Activated CD4-positive, alpha-beta memory T cell treated with anti-CD3 and anti-CD28 coated beads for 36 hours (primary cell): ENCODE results near the gene AOC1. TPM values are rescaled to one million over a fixed set of nuclear protein-coding genes. Genes with fewer than 3 reads are reported as not detected.
"Not testable (repeated sequence)": the region's sequence is repeated elsewhere in the genome, so short reads cannot be mapped to it uniquely, and the experiment has no call there.

ENCODE experiments used
- CTCF ChIA-PET: fragments of 350-600 bp; sonication (Branson Sonifier 250); formaldehyde crosslinking; loops from one replicate; lab custom pipeline; 2021; ENCODE audit warnings: antibody characterized with exemption, inconsistent platforms; lab: Charles Lee
- POLR2A ChIA-PET: fragments of 350-600 bp; sonication (Branson Sonifier 250); formaldehyde crosslinking; loops from one replicate; lab custom pipeline; 2021; ENCODE audit warnings: antibody characterized with exemption; lab: Charles Lee
- DNase-seq: peaks from one replicate; pipeline ENCODE4 v3.0.0-alpha.2; 2020
- H3K27ac Mint-ChIP-seq: one replicate; pipeline ENCODE4 v1.8.0; 2021; ENCODE audit warnings: mixed read lengths
- H3K27me3 Mint-ChIP-seq: one replicate; pipeline ENCODE4 v1.8.0; 2021; ENCODE audit warnings: mixed read lengths
- H3K36me3 Mint-ChIP-seq: one replicate; pipeline ENCODE4 v1.8.0; 2021; ENCODE audit warnings: mixed read lengths
- H3K4me1 Mint-ChIP-seq: one replicate; pipeline ENCODE4 v1.8.0; 2021; ENCODE audit warnings: low read depth, mixed read lengths
- H3K4me3 Mint-ChIP-seq: one replicate; pipeline ENCODE4 v1.8.0; 2021; ENCODE audit warnings: mild to moderate bottlenecking, mixed read lengths
- H3K9me3 Mint-ChIP-seq: one replicate; pipeline ENCODE4 v1.8.0; 2021; ENCODE audit warnings: mixed read lengths
- intact Hi-C: fragments of 100-400 bp; cut with micrococcal nuclease; formaldehyde crosslinking; loops from one replicate; pipeline ENCODE4 v1.15.1; 2023
- total RNA-seq, 2 experiments: library from RNA; stranded (reverse); gene quantifications; one replicate each; pipeline ENCODE4 v1.2.3, GENCODE V29; 2021

The AOC1 gene, protein sequence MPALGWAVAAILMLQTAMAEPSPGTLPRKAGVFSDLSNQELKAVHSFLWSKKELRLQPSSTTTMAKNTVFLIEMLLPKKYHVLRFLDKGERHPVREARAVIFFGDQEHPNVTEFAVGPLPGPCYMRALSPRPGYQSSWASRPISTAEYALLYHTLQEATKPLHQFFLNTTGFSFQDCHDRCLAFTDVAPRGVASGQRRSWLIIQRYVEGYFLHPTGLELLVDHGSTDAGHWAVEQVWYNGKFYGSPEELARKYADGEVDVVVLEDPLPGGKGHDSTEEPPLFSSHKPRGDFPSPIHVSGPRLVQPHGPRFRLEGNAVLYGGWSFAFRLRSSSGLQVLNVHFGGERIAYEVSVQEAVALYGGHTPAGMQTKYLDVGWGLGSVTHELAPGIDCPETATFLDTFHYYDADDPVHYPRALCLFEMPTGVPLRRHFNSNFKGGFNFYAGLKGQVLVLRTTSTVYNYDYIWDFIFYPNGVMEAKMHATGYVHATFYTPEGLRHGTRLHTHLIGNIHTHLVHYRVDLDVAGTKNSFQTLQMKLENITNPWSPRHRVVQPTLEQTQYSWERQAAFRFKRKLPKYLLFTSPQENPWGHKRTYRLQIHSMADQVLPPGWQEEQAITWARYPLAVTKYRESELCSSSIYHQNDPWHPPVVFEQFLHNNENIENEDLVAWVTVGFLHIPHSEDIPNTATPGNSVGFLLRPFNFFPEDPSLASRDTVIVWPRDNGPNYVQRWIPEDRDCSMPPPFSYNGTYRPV
- total RNA-seq: not detected

DNA sequence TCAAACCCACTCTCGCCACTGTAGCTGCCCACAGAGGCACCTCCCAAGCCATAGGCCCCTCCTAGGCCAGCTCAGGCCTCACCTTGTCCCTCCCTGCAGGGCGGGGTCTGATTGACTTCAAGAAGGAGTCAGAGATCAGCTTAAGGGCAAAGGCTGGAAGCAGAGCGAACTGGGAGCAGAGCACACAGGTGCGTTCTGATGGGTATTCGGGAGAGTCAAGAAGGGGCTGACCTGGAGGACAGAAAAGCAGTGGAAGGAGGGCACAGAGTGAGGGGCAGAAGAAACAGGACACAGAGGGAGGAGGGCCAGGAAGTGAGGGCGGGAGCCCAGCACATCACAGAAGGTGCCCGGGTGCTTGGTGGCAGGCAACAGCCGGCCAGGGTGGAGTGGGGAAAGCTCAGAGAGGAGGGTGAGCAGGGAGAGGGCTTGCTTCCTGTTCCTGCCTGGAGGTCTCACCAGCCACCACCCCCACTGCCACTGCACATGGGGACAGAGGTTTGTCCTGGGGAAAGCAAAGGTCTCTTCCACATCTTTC, at the start of gene AOC1:
Gene AOC1 (plus strand): TSS at position 147 of the 535 bp plus-strand sequence. CDS start 3,954 bp downstream, outside the sequence.
- Mint-ChIP-seq H3K27ac (no peak within 1 kb of the TSS), H3K4me3 (no peak within 1 kb of the TSS), H3K9me3 (no peaks in the 10 kb centered on the region), H3K27me3 (peaks cover 25% of the 10 kb centered on the region), H3K4me1 (peaks cover 2% of the 10 kb centered on the region), H3K36me3 (no peaks in the 10 kb centered on the region)
- POLR2A ChIA-PET: no interaction called here
- no peak for DNase-seq
- intact Hi-C loops: no loop called here
- CTCF ChIA-PET: interaction anchor here (0.7 kb wide), 2 partner anchors 10 to 20 kb away, joined by 3 read pairs; no protein-coding TSS in a partner anchor

DNA sequence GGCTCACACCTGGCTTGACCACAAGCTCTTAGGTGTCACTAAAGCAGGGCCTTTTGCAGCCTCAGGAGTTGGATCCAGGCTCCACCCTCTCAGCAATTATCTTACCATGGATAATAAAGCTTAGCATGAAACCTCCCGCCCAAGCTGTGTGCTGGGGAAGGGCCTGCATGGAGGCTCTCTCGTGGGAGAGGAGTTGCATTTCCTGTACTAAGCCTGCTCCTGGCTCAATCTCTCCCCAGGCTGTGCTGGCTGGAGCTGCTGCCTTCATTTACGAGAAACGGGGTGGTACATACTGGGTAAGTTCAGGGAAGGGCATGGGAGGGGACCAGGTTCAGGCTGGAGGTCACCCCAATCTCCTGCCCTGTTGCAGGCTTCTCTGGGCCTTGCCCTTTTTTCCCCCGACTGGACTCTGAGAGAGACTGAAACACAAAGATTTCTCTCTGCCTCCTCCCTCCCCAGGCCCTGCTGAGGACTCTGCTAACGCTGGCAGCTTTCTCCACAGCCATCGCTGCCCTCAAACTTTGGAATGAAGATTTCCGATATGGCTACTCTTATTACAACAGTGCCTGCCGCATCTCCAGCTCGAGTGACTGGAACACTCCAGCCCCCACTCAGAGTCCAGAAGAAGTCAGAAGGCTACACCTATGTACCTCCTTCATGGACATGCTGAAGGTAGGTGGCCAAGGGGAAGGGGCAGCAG, 49.0 kb upstream of the AOC1 start:
- CTCF ChIA-PET: interaction anchor here (1.0 kb wide), 1 partner anchor 27 kb away, joined by 3 read pairs; no protein-coding TSS in a partner anchor
- no peak for DNase-seq
- H3K9me3 Mint-ChIP-seq: peaks cover 24% of the 10 kb centered on the region
- no peak overlapping the region for H3K27ac Mint-ChIP-seq
- no peaks in the 10 kb centered on the region for H3K36me3 Mint-ChIP-seq
- peaks cover 39% of the 10 kb centered on the region for H3K27me3 Mint-ChIP-seq
- intact Hi-C loops: loop anchor here (10.0 kb wide), 1 partner anchor 61 kb away; no protein-coding TSS in a partner anchor
- H3K4me1 Mint-ChIP-seq: peaks cover 5% of the 10 kb centered on the region
- POLR2A ChIA-PET: no interaction called here
- no peak overlapping the region for H3K4me3 Mint-ChIP-seq

DNA sequence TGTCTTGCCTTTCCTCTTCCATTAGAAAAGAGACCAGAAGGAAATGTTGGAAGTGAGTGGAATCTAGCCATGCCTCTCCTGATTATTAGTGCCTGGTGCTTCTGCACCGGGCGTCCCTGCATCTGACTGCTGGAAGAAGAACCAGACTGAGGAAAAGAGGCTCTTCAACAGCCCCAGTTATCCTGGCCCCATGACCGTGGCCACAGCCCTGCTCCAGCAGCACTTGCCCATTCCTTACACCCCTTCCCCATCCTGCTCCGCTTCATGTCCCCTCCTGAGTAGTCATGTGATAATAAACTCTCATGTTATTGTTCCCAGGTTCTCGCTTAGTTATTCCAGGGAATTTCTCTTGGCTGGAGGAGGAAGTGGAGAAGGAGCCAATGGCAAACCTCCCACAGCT, 47.5 kb upstream of the AOC1 start:
- Mint-ChIP-seq H3K4me1 (peaks cover 5% of the 10 kb centered on the region), H3K9me3 (peaks cover 24% of the 10 kb centered on the region), H3K4me3 (no peak overlapping the region), H3K36me3 (no peaks in the 10 kb centered on the region), H3K27ac (no peak overlapping the region), H3K27me3 (peaks cover 30% of the 10 kb centered on the region)
- intact Hi-C loops: loop anchor here (10.0 kb wide), 1 partner anchor 60 kb away; no protein-coding TSS in a partner anchor
- CTCF ChIA-PET: no interaction called here
- DNase-seq: no peak
- POLR2A ChIA-PET: no interaction called here

DNA sequence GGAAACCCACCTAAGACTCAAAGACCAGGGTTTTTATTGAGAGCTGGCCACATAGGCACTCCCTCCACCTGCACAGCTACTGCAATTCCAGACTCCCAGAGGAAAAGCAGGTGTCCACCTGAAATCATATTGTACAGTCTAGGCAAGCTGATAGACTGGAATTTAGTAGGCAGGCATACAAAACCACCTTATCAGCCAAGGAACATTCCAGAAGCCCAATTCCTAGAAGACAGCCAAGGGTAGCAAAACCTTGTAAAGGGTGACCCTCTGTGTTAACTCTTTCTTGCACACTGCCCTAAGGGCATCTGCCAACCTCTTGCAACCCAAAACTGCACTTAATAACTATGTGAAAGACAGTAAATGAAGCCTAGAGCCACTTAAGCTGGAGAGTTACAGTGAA, 46.5 kb upstream of the AOC1 start:
- CTCF ChIA-PET: no interaction called here
- no peak overlapping the region for H3K27ac Mint-ChIP-seq
- no peaks in the 10 kb centered on the region for H3K36me3 Mint-ChIP-seq
- H3K4me3 Mint-ChIP-seq: no peak overlapping the region
- H3K27me3 Mint-ChIP-seq: peaks cover 34% of the 10 kb centered on the region
- intact Hi-C loops: loop anchor here (10.0 kb wide), 1 partner anchor 59 kb away; no protein-coding TSS in a partner anchor
- H3K4me1 Mint-ChIP-seq: peaks cover 4% of the 10 kb centered on the region
- POLR2A ChIA-PET: no interaction called here
- DNase-seq: no peak
- H3K9me3 Mint-ChIP-seq: peaks cover 24% of the 10 kb centered on the region

DNA sequence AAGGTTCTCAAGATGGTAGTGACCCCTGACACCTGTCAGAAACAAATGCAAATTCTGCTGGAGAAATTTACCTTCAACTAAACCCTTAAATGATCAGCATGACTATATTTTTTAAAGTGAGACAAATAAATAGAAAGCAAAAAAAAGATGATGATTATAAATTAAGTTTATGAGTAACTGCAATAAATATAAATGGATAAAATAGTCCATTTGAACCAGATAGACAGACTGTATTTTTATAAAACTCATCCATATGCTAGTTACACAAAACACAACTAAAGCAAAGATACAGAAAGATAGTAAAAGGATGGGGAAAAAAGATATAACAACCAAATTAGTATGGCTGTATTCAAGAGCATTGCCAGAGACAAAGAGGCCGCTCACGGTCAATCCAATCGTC, 45.9 kb upstream of the AOC1 start:
- POLR2A ChIA-PET: no interaction called here
- intact Hi-C loops: loop anchor here (10.0 kb wide), 1 partner anchor 58 kb away; no protein-coding TSS in a partner anchor
- DNase-seq: no peak
- CTCF ChIA-PET: no interaction called here
- H3K9me3 Mint-ChIP-seq: peaks cover 24% of the 10 kb centered on the region
- peaks cover 29% of the 10 kb centered on the region for H3K27me3 Mint-ChIP-seq
- no peak overlapping the region for H3K4me3 Mint-ChIP-seq
- H3K27ac Mint-ChIP-seq: no peak overlapping the region
- no peaks in the 10 kb centered on the region for H3K4me1 Mint-ChIP-seq
- H3K36me3 Mint-ChIP-seq: no peaks in the 10 kb centered on the region

DNA sequence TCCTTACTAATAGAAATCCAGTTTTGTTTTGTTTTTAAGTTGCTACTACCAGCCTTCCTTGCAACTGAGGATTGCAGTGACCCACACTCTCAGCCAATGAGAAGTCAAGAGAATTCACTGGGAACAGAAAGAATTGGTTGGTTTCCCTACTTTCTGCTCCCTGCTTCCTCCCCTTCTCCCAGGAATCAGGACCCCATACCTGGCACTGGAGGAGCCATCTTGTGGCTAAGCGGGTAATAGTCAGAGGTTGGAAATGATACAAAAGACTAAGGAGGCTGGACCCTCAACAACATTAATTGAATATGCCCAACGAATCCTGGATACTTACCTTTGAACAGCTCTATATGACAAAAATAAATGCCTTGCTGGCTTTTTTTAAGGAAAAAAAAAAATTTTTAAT, 45.5 kb upstream of the AOC1 start:
- no peak overlapping the region for H3K4me3 Mint-ChIP-seq
- ChIA-PET POLR2A (no interaction called here), CTCF (no interaction called here)
- no peaks in the 10 kb centered on the region for H3K4me1 Mint-ChIP-seq
- no peak for DNase-seq
- intact Hi-C loops: loop anchor here (10.0 kb wide), 1 partner anchor 58 kb away; no protein-coding TSS in a partner anchor
- no peaks in the 10 kb centered on the region for H3K36me3 Mint-ChIP-seq
- peaks cover 27% of the 10 kb centered on the region for H3K27me3 Mint-ChIP-seq
- peaks cover 24% of the 10 kb centered on the region for H3K9me3 Mint-ChIP-seq
- H3K27ac Mint-ChIP-seq: no peak overlapping the region

DNA sequence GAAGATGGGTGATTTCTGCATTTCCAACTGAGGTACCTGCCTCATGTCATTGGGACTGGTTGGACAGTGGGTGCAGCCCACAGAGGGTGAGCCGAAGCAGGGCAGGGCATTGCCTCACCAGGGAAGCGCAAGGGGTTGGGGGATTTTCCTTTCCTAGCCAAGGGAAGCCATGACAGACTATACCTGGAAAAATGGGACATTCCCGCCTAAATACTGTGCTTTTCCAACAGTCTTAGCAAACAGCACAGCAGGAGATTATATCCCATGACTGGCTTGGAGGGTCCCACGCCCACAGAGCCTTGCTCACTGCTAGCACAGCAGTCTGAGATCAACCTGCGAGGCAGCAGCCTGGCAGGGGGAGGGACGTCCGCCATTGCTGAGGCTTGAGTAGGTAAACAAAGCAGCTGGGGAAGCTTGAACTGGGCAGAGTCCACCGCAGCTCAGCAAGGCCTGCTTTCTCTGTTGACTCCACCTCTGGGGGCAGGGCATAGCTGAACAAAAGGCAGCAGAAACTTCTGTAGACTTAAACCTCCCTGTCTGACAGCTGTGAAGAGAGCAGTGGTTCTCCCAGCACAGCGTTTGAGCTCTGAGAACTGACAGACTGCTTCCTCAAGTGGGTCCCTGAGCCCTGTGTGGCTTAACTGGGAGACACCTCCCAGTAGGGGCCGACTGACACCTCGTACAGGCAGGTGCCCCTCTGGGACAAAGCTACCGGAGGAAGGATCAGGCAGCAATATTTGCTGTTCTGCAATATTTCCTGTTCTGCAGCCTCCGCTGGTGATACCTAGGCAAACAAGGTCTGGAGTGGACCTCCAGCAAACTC, 44.5 kb upstream of the AOC1 start:
- H3K9me3 Mint-ChIP-seq: peaks cover 24% of the 10 kb centered on the region
- H3K27me3 Mint-ChIP-seq: peaks cover 22% of the 10 kb centered on the region
- H3K4me1 Mint-ChIP-seq, POLR2A ChIA-PET, H3K27ac Mint-ChIP-seq, H3K4me3 Mint-ChIP-seq, H3K36me3 Mint-ChIP-seq, DNase-seq: not testable (repeated sequence)
- CTCF ChIA-PET: interaction anchor here (0.7 kb wide), 1 partner anchor 13 kb away, joined by 3 read pairs; no protein-coding TSS in a partner anchor
- intact Hi-C loops: loop anchor here (10.0 kb wide), 1 partner anchor 57 kb away; no protein-coding TSS in a partner anchor

DNA sequence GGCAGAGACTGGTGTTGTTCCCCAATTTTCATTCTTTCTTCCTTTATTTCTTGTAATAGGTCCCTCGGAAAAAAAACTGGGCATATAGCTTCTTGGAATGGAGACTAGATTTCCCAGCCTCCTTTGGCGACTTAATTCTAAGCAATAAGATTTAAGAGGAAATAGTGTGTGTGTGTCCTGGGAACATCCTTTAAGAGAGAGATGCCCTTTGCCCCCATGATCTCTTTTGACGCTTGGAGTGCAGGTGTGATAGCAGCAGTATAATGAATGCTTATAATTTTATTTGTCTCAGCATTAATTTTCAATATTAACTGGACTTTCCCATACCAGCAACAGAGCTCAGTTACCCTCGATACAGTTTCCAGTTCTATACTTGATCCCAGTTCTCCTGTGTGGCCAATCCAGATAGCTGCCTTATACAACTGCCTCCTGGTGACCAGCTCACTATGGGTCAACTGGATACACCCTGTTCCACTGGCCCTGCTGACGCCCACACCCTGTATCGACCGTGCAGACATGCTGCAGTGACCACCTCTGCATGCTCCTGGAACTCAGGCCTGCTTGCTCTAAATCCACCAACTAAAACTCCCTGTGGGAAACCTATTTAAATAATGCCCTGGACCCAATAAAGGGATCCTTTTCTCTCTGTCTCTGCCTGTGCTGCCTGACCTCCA, 37.9 kb upstream of the AOC1 start:
- Mint-ChIP-seq H3K27me3 (peaks cover 23% of the 10 kb centered on the region), H3K36me3 (peaks cover 5% of the 10 kb centered on the region), H3K4me3 (no peak overlapping the region), H3K9me3 (peaks cover 9% of the 10 kb centered on the region), H3K27ac (no peak overlapping the region), H3K4me1 (no peaks in the 10 kb centered on the region)
- POLR2A ChIA-PET: no interaction called here
- intact Hi-C loops: no loop called here
- DNase-seq: no peak
- CTCF ChIA-PET: no interaction called here

DNA sequence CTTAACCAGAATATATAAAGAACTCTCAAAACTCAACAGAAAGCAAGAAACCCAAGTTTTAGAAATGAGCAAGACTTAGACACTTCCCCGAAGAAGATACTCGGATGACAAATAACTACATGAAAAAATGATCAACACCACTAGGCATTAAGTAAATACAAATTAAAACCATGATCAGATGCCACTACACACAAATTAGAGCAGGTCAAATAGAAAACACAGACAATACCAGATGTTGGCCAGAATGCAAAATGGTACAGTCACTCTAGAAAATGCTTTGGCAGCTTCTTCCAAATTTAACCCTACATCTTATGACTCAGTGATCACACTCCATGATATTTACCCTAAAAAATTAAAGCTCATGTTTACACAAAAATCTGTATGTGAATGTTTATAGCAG, 33.3 kb upstream of the AOC1 start:
- Mint-ChIP-seq H3K9me3 (peaks cover 15% of the 10 kb centered on the region), H3K36me3 (peaks cover 5% of the 10 kb centered on the region), H3K4me3 (no peak overlapping the region), H3K4me1 (no peaks in the 10 kb centered on the region), H3K27me3 (peaks cover 11% of the 10 kb centered on the region), H3K27ac (no peak overlapping the region)
- ChIA-PET CTCF (no interaction called here), POLR2A (no interaction called here)
- intact Hi-C loops: no loop called here
- no peak for DNase-seq

DNA sequence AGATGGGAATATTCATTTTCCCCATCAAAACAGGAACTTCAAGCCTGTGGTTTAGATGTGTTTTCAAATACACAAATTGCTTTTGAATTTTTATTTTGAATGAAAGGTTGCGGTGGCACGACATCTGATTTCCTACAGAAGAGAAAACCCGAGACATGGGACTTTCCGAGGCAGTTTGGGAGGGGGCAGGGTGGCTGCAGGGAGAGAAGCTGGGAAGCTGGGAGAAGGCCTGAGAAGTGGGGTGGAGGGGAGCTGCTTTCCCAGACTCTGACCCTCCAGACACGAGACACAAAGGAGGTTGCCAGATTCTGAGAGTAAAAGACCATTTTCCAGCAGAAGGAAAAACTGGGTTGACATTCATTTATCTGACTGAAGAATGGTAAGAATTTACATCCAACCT, 32.2 kb upstream of the AOC1 start:
- intact Hi-C loops: no loop called here
- ChIA-PET CTCF (no interaction called here), POLR2A (no interaction called here)
- no peak for DNase-seq
- Mint-ChIP-seq H3K27ac (no peak overlapping the region), H3K36me3 (peaks cover 5% of the 10 kb centered on the region), H3K4me3 (no peak overlapping the region), H3K4me1 (no peaks in the 10 kb centered on the region), H3K27me3 (peaks cover 11% of the 10 kb centered on the region), H3K9me3 (peaks cover 15% of the 10 kb centered on the region)
